Keratinocyte (primary cell): ENCODE measurements around the gene ASB13. TPM values are rescaled to one million over a fixed set of nuclear protein-coding genes. Genes with fewer than 3 reads are reported as not detected.

Source experiments
- DNase-seq: peaks from one replicate; pipeline ENCODE4 v3.0.0-alpha.2; 2011; ENCODE audit warnings: low read depth, missing footprints, low spot score
- FAIRE-seq: peaks from 2 replicates; lab custom pipeline; 2011; peaks lifted over from hg19 to GRCh38; lab: Jason Lieb, UNC
- H2AFZ ChIP-seq: 2 replicates; pipeline ENCODE4 v1.6.0; 2012; ENCODE audit warnings: low read length, control low read depth, inconsistent platforms; ENCODE audit not compliant: control insufficient read depth
- H3K27ac ChIP-seq: 2 replicates; pipeline ENCODE4 v1.5.1; 2011; ENCODE audit warnings: low read length; ENCODE audit not compliant: control insufficient read depth, insufficient read depth
- H3K27me3 ChIP-seq: 3 replicates; pipeline ENCODE4 v1.6.0; 2011; ENCODE audit warnings: low read length; ENCODE audit not compliant: control insufficient read depth, insufficient read depth; ENCODE audit errors: extremely low read depth
- H3K36me3 ChIP-seq, 2 experiments: 2 replicates in 1 of 2; 3 replicates in 1 of 2; pipeline ENCODE4 v1.5.1; 2011; ENCODE audit warnings: low read length in 2 of 2, mild to moderate bottlenecking in 1 of 2; ENCODE audit not compliant: control insufficient read depth in 2 of 2, insufficient read depth in 2 of 2; ENCODE audit errors: extremely low read depth in 1 of 2
- H3K4me1 ChIP-seq: 3 replicates; pipeline ENCODE4 v1.5.1; 2011; ENCODE audit warnings: low read length; ENCODE audit not compliant: control insufficient read depth, insufficient read depth; ENCODE audit errors: extremely low read depth
- H3K4me2 ChIP-seq: 3 replicates; pipeline ENCODE4 v1.6.0; 2011; ENCODE audit warnings: low read depth, low read length; ENCODE audit not compliant: control insufficient read depth, insufficient read depth; ENCODE audit errors: extremely low read depth
- H3K4me3 ChIP-seq, 3 experiments: fragments of 200-600 bp in 1 of 3; sonication (generic) in 1 of 3; 2 replicates in 2 of 3; 3 replicates in 1 of 3; pipeline ENCODE4 v1.5.1; 2011 to 2016; ENCODE audit warnings: low read length in 3 of 3, mild to moderate bottlenecking in 3 of 3, control low read depth in 2 of 3, inconsistent platforms in 1 of 3, low read depth in 1 of 3, mixed read lengths in 1 of 3, mixed run types in 1 of 3, moderate library complexity in 1 of 3; ENCODE audit not compliant: control insufficient read depth in 2 of 3, insufficient read depth in 2 of 3; ENCODE audit errors: extremely low read depth in 1 of 3
- H3K79me2 ChIP-seq: 2 replicates; pipeline ENCODE4 v1.6.0; 2012; ENCODE audit warnings: low read length; ENCODE audit not compliant: control insufficient read depth, insufficient read depth
- H3K9ac ChIP-seq: 3 replicates; pipeline ENCODE4 v1.6.0; 2011; ENCODE audit warnings: low read length; ENCODE audit not compliant: control insufficient read depth, insufficient read depth; ENCODE audit errors: extremely low read depth
- H3K9me1 ChIP-seq: 3 replicates; pipeline ENCODE4 v1.6.0; 2011; ENCODE audit warnings: low read length; ENCODE audit not compliant: control insufficient read depth, insufficient read depth; ENCODE audit errors: extremely low read depth
- H3K9me3 ChIP-seq: 2 replicates; pipeline ENCODE4 v1.5.1; 2012; ENCODE audit warnings: low read depth, low read length; ENCODE audit not compliant: control insufficient read depth
- H4K20me1 ChIP-seq: 3 replicates; pipeline ENCODE4 v1.6.0; 2011; ENCODE audit warnings: low read length; ENCODE audit not compliant: control insufficient read depth, insufficient read depth; ENCODE audit errors: extremely low read depth
- EZH2 ChIP-seq: IDR thresholded peaks from one replicate; pipeline ENCODE4 v1.6.1; 2012; ENCODE audit warnings: inconsistent platforms, mild to moderate bottlenecking, low read length, moderate library complexity
- dilution Hi-C: fragments of 300-500 bp; cut with MboI; formaldehyde crosslinking; loops from one replicate; pipeline ENCODE4 v1.7.0; 2020; ENCODE audit warnings: low sequenced_read_pairs; ENCODE audit not compliant: extremely low pct_ligation_motif_present
- polyA plus RNA-seq, 5 experiments: library from polyadenylated mRNA; depleted of rRNA in 3 of 5; stranded (reverse) in 3 of 5; stranded (forward) in 1 of 5; unstranded in 1 of 5; fragments of >200 nt; gene quantifications; 1 replicate in 1 of 5; 2 replicates in 3 of 5; 3 replicates in 1 of 5; pipeline versions ENCODE4 v1.2.1 to v1.2.3, GENCODE V29; 2011 to 2012; ENCODE audit warnings: missing spikeins in 2 of 5, low read depth in 1 of 5, low replicate concordance in 1 of 5
- TF ChIP-seq, protein P1 (sequence below), 3 experiments: IDR thresholded peaks in 1 of 3; conservative IDR thresholded peaks in 1 of 3; optimal IDR thresholded peaks in 1 of 3; 2 replicates in 2 of 3; 3 replicates in 1 of 3; pipeline versions ENCODE3 to v1.5.1; 2011; ENCODE audit warnings: low read length in 3 of 3, mild to moderate bottlenecking in 3 of 3, moderate library complexity in 2 of 3, control low read depth in 1 of 3, inconsistent platforms in 1 of 3; ENCODE audit not compliant: insufficient read depth in 2 of 3; ENCODE audit errors: extremely low read depth in 1 of 3

Gene ASB13
- polyA plus RNA-seq, 1 donor (not counting 4 experiments of a cell fraction or from before 2014, with no cell fraction given), result 6.4 TPM

DNA sequence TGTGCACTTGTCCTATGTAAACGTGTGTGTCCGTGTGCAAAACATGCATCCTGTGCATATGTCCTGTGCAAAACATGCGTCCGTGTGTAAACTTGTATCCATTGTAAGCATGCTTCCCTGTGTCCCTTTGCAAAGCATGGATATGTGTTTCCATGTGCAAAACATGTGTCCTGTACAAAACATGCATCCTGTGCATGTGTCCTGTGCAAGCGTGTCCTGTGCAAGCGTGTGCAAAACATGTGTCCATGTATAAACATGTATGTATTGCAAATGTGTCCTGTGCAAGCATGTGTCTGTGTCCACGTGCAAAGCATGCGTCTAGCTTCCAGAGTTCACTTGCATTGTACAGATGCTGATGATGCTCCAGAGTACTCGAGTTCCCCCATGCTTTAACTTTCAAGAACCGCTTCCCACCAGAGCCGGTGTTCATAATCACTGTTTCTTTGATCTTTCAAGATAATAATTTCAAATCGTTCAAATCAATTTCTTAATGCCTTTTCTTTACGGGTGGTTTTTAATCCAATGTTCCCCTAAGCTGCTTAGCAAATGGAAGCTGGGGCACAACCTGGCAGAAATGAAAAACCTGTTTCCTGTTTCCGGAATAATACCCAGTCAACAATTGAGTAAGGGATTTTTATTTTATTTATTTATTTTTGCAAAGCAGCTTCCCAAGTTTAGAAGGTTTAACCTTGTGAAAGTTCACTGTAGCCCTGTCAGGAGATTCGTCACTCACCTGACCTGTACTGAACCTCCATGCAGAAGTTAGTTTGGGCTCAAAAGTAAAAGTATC lies 641 bp upstream of the ASB13 start:
- FAIRE-seq (peak; percentile 59), DNase-seq (no peak)
- H3K27ac ChIP-seq, result no peak overlapping the region
- no peaks in the 10 kb centered on the region for H3K9me1 ChIP-seq
- peak overlapping the region; percentile 32 to 63 (median 55) for H3K4me3 ChIP-seq
- TF ChIP-seq, protein P1, sequence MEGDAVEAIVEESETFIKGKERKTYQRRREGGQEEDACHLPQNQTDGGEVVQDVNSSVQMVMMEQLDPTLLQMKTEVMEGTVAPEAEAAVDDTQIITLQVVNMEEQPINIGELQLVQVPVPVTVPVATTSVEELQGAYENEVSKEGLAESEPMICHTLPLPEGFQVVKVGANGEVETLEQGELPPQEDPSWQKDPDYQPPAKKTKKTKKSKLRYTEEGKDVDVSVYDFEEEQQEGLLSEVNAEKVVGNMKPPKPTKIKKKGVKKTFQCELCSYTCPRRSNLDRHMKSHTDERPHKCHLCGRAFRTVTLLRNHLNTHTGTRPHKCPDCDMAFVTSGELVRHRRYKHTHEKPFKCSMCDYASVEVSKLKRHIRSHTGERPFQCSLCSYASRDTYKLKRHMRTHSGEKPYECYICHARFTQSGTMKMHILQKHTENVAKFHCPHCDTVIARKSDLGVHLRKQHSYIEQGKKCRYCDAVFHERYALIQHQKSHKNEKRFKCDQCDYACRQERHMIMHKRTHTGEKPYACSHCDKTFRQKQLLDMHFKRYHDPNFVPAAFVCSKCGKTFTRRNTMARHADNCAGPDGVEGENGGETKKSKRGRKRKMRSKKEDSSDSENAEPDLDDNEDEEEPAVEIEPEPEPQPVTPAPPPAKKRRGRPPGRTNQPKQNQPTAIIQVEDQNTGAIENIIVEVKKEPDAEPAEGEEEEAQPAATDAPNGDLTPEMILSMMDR (optimal IDR thresholded peaks at IDR 0.05 in 1 of 3, IDR thresholded peaks at IDR 0.05 in 1 of 3, conservative IDR thresholded peaks at IDR 0.05 in 1 of 3; ENCODE audit: extremely low read depth in 1 of 3, insufficient read depth in 2 of 3, low read length in 3 of 3), result no peak
- TF ChIP-seq EZH2, result no peak
- no peaks in the 10 kb centered on the region for H3K9me3 ChIP-seq
- H3K36me3 ChIP-seq, result no peaks in the 10 kb centered on the region
- H4K20me1 ChIP-seq, result no peaks in the 10 kb centered on the region
- peak overlapping the region; percentile 73 for H3K9ac ChIP-seq
- H3K4me2 ChIP-seq, result peak overlapping the region; percentile 73
- dilution Hi-C loops, result no loop called here
- peaks cover 5% of the 10 kb centered on the region for H3K4me1 ChIP-seq
- H2AFZ ChIP-seq, result peak overlapping the region; percentile 62
- H3K27me3 ChIP-seq, result no peaks in the 10 kb centered on the region
- no peaks in the 10 kb centered on the region for H3K79me2 ChIP-seq

DNA sequence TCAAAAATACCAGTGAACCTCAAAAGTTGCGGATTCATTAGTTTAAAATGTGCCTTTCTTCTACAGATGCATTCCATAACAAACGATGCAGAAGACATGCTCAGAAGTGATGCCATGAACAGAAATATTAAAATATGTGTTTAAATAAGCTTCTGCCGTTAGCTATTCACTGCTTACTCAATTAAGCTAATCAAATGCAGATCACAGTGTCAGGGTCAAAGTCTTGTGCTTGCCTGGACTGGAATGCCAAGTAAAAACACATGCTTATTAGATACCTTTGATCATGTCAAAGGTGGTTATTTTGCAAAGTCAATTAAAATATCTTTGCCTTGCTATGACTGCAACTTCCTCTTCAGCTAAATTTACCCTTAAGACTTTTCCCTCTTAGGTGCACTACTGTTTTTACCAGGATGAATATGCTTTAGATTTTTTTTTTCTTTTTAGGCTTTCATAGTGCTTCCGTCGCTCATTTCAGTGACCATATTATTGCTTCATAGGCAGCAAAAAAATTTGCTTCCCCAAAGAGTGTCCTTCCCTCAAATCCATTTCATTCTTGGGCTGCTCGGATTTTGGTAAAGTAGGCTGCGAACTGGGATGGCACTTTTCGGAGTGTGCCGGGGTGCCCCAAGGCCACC lies 905 bp downstream of the ASB13 start:
- no peaks in the 10 kb centered on the region for H3K9me1 ChIP-seq
- H4K20me1 ChIP-seq, result no peaks in the 10 kb centered on the region
- peak overlapping the region; percentile 55 to 82 (median 63) for H3K4me3 ChIP-seq
- no peaks in the 10 kb centered on the region for H3K36me3 ChIP-seq
- peak overlapping the region; percentile 85 for H3K4me2 ChIP-seq
- H3K27me3 ChIP-seq, result no peaks in the 10 kb centered on the region
- dilution Hi-C loops, result no loop called here
- DNase-seq, result no peak
- no peaks in the 10 kb centered on the region for H3K9me3 ChIP-seq
- H3K79me2 ChIP-seq, result no peaks in the 10 kb centered on the region
- peak overlapping the region; percentile 24 for H3K27ac ChIP-seq
- no peak for FAIRE-seq
- no peak for TF ChIP-seq EZH2
- peak overlapping the region; percentile 73 for H3K9ac ChIP-seq
- peaks cover 5% of the 10 kb centered on the region for H3K4me1 ChIP-seq
- H2AFZ ChIP-seq, result peak overlapping the region; percentile 81
